Bronchial epithelial cell (primary cell): ENCODE measurements around the gene DPH7. TPM values are rescaled to one million over a fixed set of nuclear protein-coding genes. Genes with fewer than 3 reads are reported as not detected.
"Not testable (repeated sequence)": the region's sequence is repeated elsewhere in the genome, so short reads cannot be mapped to it uniquely, and the experiment has no call there.

ENCODE experiments used
- DNase-seq: peaks from one replicate; pipeline ENCODE4 v3.0.0-alpha.2; 2010; ENCODE audit warnings: low read depth
- FAIRE-seq: peaks from 2 replicates; lab custom pipeline; 2011; peaks lifted over from hg19 to GRCh38; lab: Jason Lieb, UNC
- H3K27me3 ChIP-seq: 2 replicates; pipeline ENCODE4 v1.5.1; 2011; ENCODE audit warnings: low read length; ENCODE audit not compliant: control insufficient read depth, insufficient read depth
- H3K36me3 ChIP-seq: 2 replicates; pipeline ENCODE4 v1.5.1; 2011; ENCODE audit warnings: low read length; ENCODE audit not compliant: control insufficient read depth, insufficient read depth
- H3K4me3 ChIP-seq: 2 replicates; pipeline ENCODE4 v1.5.1; 2011; ENCODE audit warnings: mild to moderate bottlenecking, low read depth, low read length, control low read depth
- CTCF ChIP-seq: IDR thresholded peaks from 2 replicates; pipeline ENCODE4 v1.5.1; 2011; ENCODE audit warnings: mild to moderate bottlenecking, moderate library complexity, low read length, control low read depth, inconsistent platforms; ENCODE audit not compliant: insufficient read depth, severe bottlenecking
- total RNA-seq: library from RNA; depleted of rRNA; stranded (reverse); fragments of >200 nt; gene quantifications from 2 replicates; pipeline ENCODE4 v1.2.1, GENCODE V29; 2014

Gene DPH7
- 23.6 and 33.7 TPM in 2 replicates for total RNA-seq

- TF ChIP-seq CTCF = peak; percentile 96
- H3K36me3 ChIP-seq = peaks cover 31% of the 10 kb centered on the region
- peak within 1 kb of the TSS; percentile 89 for H3K4me3 ChIP-seq
- DNase-seq = peak; percentile 71
- H3K27me3 ChIP-seq = no peaks in the 10 kb centered on the region
- no peak for FAIRE-seq
Measured at GRCh38 chr9:137578518-137579258, at the start of gene DPH7. Gene DPH7 (minus strand): TSS chr9:137578925. CDS start chr9:137578777, 148 bp downstream.

- H3K27me3 ChIP-seq, FAIRE-seq, DNase-seq, H3K4me3 ChIP-seq, H3K36me3 ChIP-seq: not testable (repeated sequence)
Measured at GRCh38 chr9:137627406-137627805, 48.7 kb upstream of the DPH7 start.

GRCh38 chr9:137626464-137626863 is 47.7 kb upstream of the DPH7 start:
- FAIRE-seq (no peak), DNase-seq (no peak)
- peaks cover 2% of the 10 kb centered on the region for H3K36me3 ChIP-seq
- H3K4me3 ChIP-seq = no peak overlapping the region
- no peak for TF ChIP-seq CTCF
- no peaks in the 10 kb centered on the region for H3K27me3 ChIP-seq

- not testable (repeated sequence) for H3K36me3 ChIP-seq, H3K27me3 ChIP-seq, FAIRE-seq, H3K4me3 ChIP-seq, DNase-seq
Measured at GRCh38 chr9:137622211-137622610, 43.5 kb upstream of the DPH7 start.

- peaks cover 5% of the 10 kb centered on the region for H3K36me3 ChIP-seq
- H3K4me3 ChIP-seq = no peak overlapping the region
- no peak for DNase-seq
- TF ChIP-seq CTCF = no peak
- no peak for FAIRE-seq
- no peaks in the 10 kb centered on the region for H3K27me3 ChIP-seq
Measured at GRCh38 chr9:137621131-137621757, 42.5 kb upstream of the DPH7 start.

- no peak overlapping the region for H3K4me3 ChIP-seq
- DNase-seq (no peak), FAIRE-seq (no peak)
- H3K27me3 ChIP-seq = no peaks in the 10 kb centered on the region
- no peak for TF ChIP-seq CTCF
- H3K36me3 ChIP-seq = peaks cover 6% of the 10 kb centered on the region
Measured at GRCh38 chr9:137620581-137620980, 41.9 kb upstream of the DPH7 start.

- DNase-seq (no peak), FAIRE-seq (no peak)
- Histone ChIP-seq H3K4me3 (peak overlapping the region; percentile 59), H3K27me3 (no peaks in the 10 kb centered on the region), H3K36me3 (peaks cover 12% of the 10 kb centered on the region)
- TF ChIP-seq CTCF = no peak
Measured at GRCh38 chr9:137620048-137620405, 41.3 kb upstream of the DPH7 start.
